Neural cell (in vitro differentiated cells): ENCODE data around the gene PINLYP. TPM values are rescaled to one million over a fixed set of nuclear protein-coding genes. Genes with fewer than 3 reads are reported as not detected.

ENCODE experiments used
- H2AFZ ChIP-seq: fragments of 200-600, 300-800 bp; sonication (generic), shearing (Covaris generic); 2 replicates; pipeline ENCODE4 v1.6.0; 2014; ENCODE audit warnings: low read depth, mild to moderate bottlenecking, antibody characterized with exemption, low read length, moderate library complexity
- H3F3A ChIP-seq: fragments of 200-600 bp; shearing (Covaris generic); 2 replicates; pipeline ENCODE4 v1.6.1; 2016; ENCODE audit warnings: mild to moderate bottlenecking, moderate library complexity, mixed read lengths, antibody characterized with exemption, low read length; ENCODE audit not compliant: insufficient read depth, poor library complexity, severe bottlenecking
- H3K27ac ChIP-seq: fragments of 200-600, 300-800 bp; sonication (generic), shearing (Covaris generic); 2 replicates; pipeline ENCODE4 v1.5.1; 2014; ENCODE audit warnings: mild to moderate bottlenecking, low read length, moderate library complexity
- H3K27me3 ChIP-seq: fragments of 300-800, 200-600 bp; sonication (generic), shearing (Covaris generic); 2 replicates; pipeline ENCODE4 v1.6.0; 2014; ENCODE audit warnings: mild to moderate bottlenecking, low read depth, low read length, moderate library complexity; ENCODE audit not compliant: insufficient read depth
- H3K36me3 ChIP-seq: fragments of 300-800, 200-600 bp; sonication (generic), shearing (Covaris generic); 2 replicates; pipeline ENCODE4 v1.5.1; 2014; ENCODE audit warnings: mild to moderate bottlenecking, antibody characterized with exemption, low read length, moderate library complexity; ENCODE audit not compliant: insufficient read depth
- H3K4me2 ChIP-seq: fragments of 300-800, 200-600 bp; sonication (generic), shearing (Covaris generic); 2 replicates; pipeline ENCODE4 v1.6.0; 2014; ENCODE audit warnings: mild to moderate bottlenecking, low read length
- H3K4me3 ChIP-seq: fragments of 300-800, 200-600 bp; sonication (generic), shearing (Covaris generic); 2 replicates; pipeline ENCODE4 v1.5.1; 2014; ENCODE audit warnings: mild to moderate bottlenecking, low read length, moderate library complexity
- H3K79me2 ChIP-seq: fragments of 200-600 bp; shearing (Covaris generic); replicated peaks from 2 replicates; pipeline ENCODE4 v1.6.0; 2014; ENCODE audit warnings: mild to moderate bottlenecking, low read length, moderate library complexity; ENCODE audit not compliant: insufficient read depth
- H3K9ac ChIP-seq: fragments of 300-800, 200-600 bp; sonication (generic), shearing (Covaris generic); 2 replicates; pipeline ENCODE4 v1.6.1; 2016; ENCODE audit warnings: mild to moderate bottlenecking, low read length, mixed read lengths
- H3K9me2 ChIP-seq: fragments of 200-600 bp; shearing (Covaris generic); 2 replicates; pipeline ENCODE4 v1.6.1; 2016; ENCODE audit warnings: mild to moderate bottlenecking, low read length, mixed read lengths; ENCODE audit not compliant: insufficient read depth
- H3K9me3 ChIP-seq: fragments of 200-600, 300-800 bp; sonication (generic), shearing (Covaris generic); 2 replicates; pipeline ENCODE4 v1.6.1; 2016; ENCODE audit warnings: mild to moderate bottlenecking, mixed run types, low read length, moderate library complexity, mixed read lengths
- H4K20me1 ChIP-seq: fragments of 200-600 bp; shearing (Covaris generic); 2 replicates; pipeline ENCODE4 v1.6.1; 2016; ENCODE audit warnings: mild to moderate bottlenecking, mixed run types; ENCODE audit not compliant: insufficient read depth
- EP300 ChIP-seq: fragments of 450-650 bp; conservative IDR thresholded peaks from 2 replicates; pipeline ENCODE4 v1.6.1; 2014; ENCODE audit warnings: antibody characterized with exemption, mild to moderate bottlenecking, moderate library complexity; ENCODE audit not compliant: poor library complexity, severe bottlenecking
- EZH2 ChIP-seq: fragments of 200-600, 300-800 bp; shearing (Covaris generic), sonication (generic); IDR thresholded peaks from 2 replicates; pipeline ENCODE4 v1.6.1; 2014; ENCODE audit warnings: antibody characterized with exemption, low read length, borderline replicate concordance, mild to moderate bottlenecking; ENCODE audit not compliant: insufficient read depth, poor library complexity, severe bottlenecking
- MXI1 ChIP-seq: fragments of 450-650 bp; conservative IDR thresholded peaks from 2 replicates; pipeline ENCODE4 v1.6.1; 2014; ENCODE audit warnings: antibody characterized with exemption, mild to moderate bottlenecking; ENCODE audit not compliant: poor library complexity, severe bottlenecking
- POLR2AphosphoS5 ChIP-seq: IDR thresholded peaks from 2 replicates; pipeline ENCODE4 v1.6.1; 2012
- RAD21 ChIP-seq: fragments of 450-650 bp; conservative IDR thresholded peaks from 2 replicates; pipeline ENCODE4 v1.6.1; 2014; ENCODE audit warnings: antibody characterized with exemption, mild to moderate bottlenecking, moderate library complexity
- SMC3 ChIP-seq: fragments of 450-650 bp; conservative IDR thresholded peaks from 2 replicates; pipeline ENCODE4 v1.6.1; 2014; ENCODE audit warnings: antibody characterized with exemption, mild to moderate bottlenecking, moderate library complexity; ENCODE audit not compliant: poor library complexity
- TAF1 ChIP-seq: IDR thresholded peaks from 2 replicates; pipeline ENCODE4 v1.6.1; 2012; ENCODE audit warnings: low read depth
- polyA plus RNA-seq: library from polyadenylated mRNA; depleted of rRNA; stranded (reverse); fragments of >200 nt; gene quantifications from 2 replicates; pipeline ENCODE4 v1.2.3, GENCODE V29; 2014
- TF ChIP-seq, protein P1 (sequence below): IDR thresholded peaks from 2 replicates; pipeline ENCODE4 v1.6.1; 2012; ENCODE audit warnings: borderline replicate concordance
- TF ChIP-seq, protein P2 (sequence below): fragments of 450-650 bp; IDR thresholded peaks from 2 replicates; pipeline ENCODE4 v1.5.1; 2014; ENCODE audit warnings: antibody characterized with exemption, mild to moderate bottlenecking, moderate library complexity; ENCODE audit not compliant: poor library complexity, severe bottlenecking

The PINLYP gene
- polyA plus RNA-seq, 1 donor from 2014 or later = 1.9 TPM

DNA sequence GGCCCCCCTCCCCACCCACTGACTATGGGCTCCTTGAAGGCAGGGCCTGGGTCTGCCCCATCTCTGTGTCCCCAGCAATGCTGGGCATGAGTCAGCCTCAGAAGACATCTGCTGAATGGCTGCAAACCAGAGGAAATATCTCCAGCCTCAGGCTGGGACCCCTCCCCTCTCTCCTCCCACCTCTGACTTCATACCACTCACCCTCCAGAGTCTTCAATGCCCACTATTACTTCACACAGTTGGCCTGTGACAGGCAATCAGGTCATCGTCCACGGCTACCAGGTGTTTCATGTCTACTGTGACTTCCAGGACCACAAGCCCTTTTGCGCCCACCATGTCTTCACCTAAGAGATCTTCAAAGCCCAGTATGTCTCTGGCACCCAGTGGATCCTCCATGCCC lies 36.2 kb downstream of the PINLYP start, which contains the start of gene SRRM5:
SRRM5 (plus strand) TSS at position 301 of the 400 bp plus-strand sequence; CDS start at position 335, 34 bp downstream.
- Histone ChIP-seq H3K4me2 (no peak within 1 kb of the TSS), H3K9me2 (no peaks in the 10 kb centered on the region), H3K4me3 (no peak within 1 kb of the TSS), H3K79me2 (peaks cover 49% of the 10 kb centered on the region), H3K9me3 (no peaks in the 10 kb centered on the region), H4K20me1 (peaks cover 4% of the 10 kb centered on the region), H3K27me3 (no peaks in the 10 kb centered on the region), H3K9ac (no peak within 1 kb of the TSS), H2AFZ (no peak within 1 kb of the TSS), H3K27ac (no peak within 1 kb of the TSS), H3F3A (no peaks in the 10 kb centered on the region), H3K36me3 (peaks cover 5% of the 10 kb centered on the region)
- TF ChIP-seq TAF1 (no peak), RAD21 (no peak), SMC3 (no peak), POLR2AphosphoS5 (no peak), EZH2 (no peak), MXI1 (no peak), EP300 (no peak)
- TF ChIP-seq, protein P1, sequence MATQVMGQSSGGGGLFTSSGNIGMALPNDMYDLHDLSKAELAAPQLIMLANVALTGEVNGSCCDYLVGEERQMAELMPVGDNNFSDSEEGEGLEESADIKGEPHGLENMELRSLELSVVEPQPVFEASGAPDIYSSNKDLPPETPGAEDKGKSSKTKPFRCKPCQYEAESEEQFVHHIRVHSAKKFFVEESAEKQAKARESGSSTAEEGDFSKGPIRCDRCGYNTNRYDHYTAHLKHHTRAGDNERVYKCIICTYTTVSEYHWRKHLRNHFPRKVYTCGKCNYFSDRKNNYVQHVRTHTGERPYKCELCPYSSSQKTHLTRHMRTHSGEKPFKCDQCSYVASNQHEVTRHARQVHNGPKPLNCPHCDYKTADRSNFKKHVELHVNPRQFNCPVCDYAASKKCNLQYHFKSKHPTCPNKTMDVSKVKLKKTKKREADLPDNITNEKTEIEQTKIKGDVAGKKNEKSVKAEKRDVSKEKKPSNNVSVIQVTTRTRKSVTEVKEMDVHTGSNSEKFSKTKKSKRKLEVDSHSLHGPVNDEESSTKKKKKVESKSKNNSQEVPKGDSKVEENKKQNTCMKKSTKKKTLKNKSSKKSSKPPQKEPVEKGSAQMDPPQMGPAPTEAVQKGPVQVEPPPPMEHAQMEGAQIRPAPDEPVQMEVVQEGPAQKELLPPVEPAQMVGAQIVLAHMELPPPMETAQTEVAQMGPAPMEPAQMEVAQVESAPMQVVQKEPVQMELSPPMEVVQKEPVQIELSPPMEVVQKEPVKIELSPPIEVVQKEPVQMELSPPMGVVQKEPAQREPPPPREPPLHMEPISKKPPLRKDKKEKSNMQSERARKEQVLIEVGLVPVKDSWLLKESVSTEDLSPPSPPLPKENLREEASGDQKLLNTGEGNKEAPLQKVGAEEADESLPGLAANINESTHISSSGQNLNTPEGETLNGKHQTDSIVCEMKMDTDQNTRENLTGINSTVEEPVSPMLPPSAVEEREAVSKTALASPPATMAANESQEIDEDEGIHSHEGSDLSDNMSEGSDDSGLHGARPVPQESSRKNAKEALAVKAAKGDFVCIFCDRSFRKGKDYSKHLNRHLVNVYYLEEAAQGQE = no peak
- TF ChIP-seq, protein P2, sequence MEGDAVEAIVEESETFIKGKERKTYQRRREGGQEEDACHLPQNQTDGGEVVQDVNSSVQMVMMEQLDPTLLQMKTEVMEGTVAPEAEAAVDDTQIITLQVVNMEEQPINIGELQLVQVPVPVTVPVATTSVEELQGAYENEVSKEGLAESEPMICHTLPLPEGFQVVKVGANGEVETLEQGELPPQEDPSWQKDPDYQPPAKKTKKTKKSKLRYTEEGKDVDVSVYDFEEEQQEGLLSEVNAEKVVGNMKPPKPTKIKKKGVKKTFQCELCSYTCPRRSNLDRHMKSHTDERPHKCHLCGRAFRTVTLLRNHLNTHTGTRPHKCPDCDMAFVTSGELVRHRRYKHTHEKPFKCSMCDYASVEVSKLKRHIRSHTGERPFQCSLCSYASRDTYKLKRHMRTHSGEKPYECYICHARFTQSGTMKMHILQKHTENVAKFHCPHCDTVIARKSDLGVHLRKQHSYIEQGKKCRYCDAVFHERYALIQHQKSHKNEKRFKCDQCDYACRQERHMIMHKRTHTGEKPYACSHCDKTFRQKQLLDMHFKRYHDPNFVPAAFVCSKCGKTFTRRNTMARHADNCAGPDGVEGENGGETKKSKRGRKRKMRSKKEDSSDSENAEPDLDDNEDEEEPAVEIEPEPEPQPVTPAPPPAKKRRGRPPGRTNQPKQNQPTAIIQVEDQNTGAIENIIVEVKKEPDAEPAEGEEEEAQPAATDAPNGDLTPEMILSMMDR = no peak

DNA sequence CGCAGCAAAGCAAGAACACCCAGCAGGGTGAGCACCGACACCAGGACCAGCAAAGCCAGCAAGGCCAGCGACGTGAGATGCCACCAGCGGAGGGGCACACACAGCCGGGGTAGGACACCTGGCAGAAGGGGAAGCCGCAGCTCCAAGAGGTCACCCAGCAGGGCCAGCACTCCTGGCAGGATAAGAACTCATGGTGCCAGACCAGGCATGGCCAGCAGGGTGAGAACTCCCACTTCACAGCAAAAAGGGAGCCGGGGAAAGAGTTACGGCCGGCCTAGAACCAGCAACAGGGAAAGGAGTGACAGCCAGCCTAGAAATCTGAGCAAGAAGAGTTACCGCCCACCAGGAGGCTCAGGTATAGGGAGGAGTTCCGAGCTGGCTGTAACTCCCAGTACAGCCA lies 36.8 kb downstream of the PINLYP start:
- Histone ChIP-seq H3K9me2 (no peaks in the 10 kb centered on the region), H3K4me2 (no peak overlapping the region), H3K27me3 (no peaks in the 10 kb centered on the region), H3K79me2 (peaks cover 55% of the 10 kb centered on the region), H4K20me1 (peaks cover 4% of the 10 kb centered on the region), H2AFZ (no peak overlapping the region), H3K36me3 (peaks cover 5% of the 10 kb centered on the region), H3K27ac (no peak overlapping the region), H3K4me3 (no peak overlapping the region), H3K9ac (no peak overlapping the region), H3K9me3 (no peaks in the 10 kb centered on the region), H3F3A (no peaks in the 10 kb centered on the region)
- TF ChIP-seq EP300 = no peak
- TF ChIP-seq SMC3 = no peak
- TF ChIP-seq TAF1 = no peak
- TF ChIP-seq, protein P1 = no peak
- TF ChIP-seq POLR2AphosphoS5 = no peak
- no peak for TF ChIP-seq MXI1
- no peak for TF ChIP-seq EZH2
- TF ChIP-seq, protein P2 = no peak
